ENCODE results near the gene CCDC190.

DNA sequence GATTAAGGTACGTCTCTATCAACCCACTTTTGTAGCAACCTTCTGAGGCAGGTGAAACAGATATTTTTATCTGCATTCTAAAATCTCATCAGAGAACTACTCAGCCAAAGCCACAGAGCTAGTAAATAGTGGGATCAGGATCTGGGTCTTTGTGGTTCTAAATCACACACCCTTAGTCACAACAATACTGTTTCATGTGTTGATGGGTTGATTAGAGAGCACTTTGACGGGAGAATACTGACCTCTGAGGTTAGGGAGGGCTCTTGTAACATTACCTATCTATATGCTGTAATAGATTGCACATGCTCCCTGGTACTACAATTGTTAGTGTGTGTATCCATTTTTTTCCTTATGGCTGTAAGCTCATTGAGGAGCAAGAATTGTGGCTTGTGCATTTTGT, 45.5 kb upstream of the CCDC190 start:
- TF ChIP-seq POLR2AphosphoS5 (IDR thresholded peaks at IDR 0.05) (no peak), POLR2A (IDR thresholded peaks at IDR 0.05) (no peak)
- TF ChIP-seq, protein P1, sequence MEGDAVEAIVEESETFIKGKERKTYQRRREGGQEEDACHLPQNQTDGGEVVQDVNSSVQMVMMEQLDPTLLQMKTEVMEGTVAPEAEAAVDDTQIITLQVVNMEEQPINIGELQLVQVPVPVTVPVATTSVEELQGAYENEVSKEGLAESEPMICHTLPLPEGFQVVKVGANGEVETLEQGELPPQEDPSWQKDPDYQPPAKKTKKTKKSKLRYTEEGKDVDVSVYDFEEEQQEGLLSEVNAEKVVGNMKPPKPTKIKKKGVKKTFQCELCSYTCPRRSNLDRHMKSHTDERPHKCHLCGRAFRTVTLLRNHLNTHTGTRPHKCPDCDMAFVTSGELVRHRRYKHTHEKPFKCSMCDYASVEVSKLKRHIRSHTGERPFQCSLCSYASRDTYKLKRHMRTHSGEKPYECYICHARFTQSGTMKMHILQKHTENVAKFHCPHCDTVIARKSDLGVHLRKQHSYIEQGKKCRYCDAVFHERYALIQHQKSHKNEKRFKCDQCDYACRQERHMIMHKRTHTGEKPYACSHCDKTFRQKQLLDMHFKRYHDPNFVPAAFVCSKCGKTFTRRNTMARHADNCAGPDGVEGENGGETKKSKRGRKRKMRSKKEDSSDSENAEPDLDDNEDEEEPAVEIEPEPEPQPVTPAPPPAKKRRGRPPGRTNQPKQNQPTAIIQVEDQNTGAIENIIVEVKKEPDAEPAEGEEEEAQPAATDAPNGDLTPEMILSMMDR (IDR thresholded peaks at IDR 0.05) = no peak
